Measurements from ENCODE around the gene DGCR2.

GRCh38 chr22:19132153-19132552, 9.9 kb upstream of the DGCR2 start:
- TF ChIP-seq SUZ12 (IDR thresholded peaks at IDR 0.05; ENCODE audit: extremely low read depth, insufficient read depth, insufficient read length) (no peak), YY1 (IDR thresholded peaks at IDR 0.05; ENCODE audit: insufficient read depth, insufficient read length) (no peak), ZNF274 (IDR thresholded peaks at IDR 0.05; ENCODE audit: low read depth, low read length) (no peak)
